SIG-M5 treated with dmso at 0.1 percent for 504 hours (cell line): ENCODE results near the gene COL23A1.

Source experiments
- DNase-seq: peaks from one replicate; lab custom pipeline; 2025; ENCODE audit not compliant: unreplicated experiment; lab: John Stamatoyannopoulos, UW

COL23A1 gene

GRCh38 chr5:178590141-178590923 is at the start of gene COL23A1:
TSS of gene COL23A1 (minus strand) at chr5:178590393.
- peak; percentile 81 for DNase-seq

GRCh38 chr5:178637356-178638074 is 47.3 kb upstream of the COL23A1 start:
- peak; percentile 26 for DNase-seq

DNA sequence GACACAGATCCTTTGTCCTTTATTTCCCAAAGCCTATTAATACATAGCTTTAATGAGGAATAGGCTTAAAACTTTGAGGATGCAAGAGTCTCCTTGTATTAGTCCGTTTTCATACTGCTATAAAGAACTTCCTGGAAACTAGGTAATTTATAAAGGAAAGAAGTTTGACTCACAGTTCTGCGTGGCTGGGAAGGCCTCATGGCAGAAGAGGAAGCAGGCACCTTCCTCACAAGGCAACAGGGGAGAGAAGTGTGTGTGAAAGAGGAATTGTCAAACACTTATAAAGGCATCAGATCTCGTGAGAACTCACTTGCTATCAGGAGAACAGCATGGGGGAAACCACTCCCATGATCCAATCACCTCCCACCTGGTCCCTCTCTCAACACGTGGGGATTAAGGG is 42.1 kb upstream of the COL23A1 start:
- DNase-seq = no peak

DNA sequence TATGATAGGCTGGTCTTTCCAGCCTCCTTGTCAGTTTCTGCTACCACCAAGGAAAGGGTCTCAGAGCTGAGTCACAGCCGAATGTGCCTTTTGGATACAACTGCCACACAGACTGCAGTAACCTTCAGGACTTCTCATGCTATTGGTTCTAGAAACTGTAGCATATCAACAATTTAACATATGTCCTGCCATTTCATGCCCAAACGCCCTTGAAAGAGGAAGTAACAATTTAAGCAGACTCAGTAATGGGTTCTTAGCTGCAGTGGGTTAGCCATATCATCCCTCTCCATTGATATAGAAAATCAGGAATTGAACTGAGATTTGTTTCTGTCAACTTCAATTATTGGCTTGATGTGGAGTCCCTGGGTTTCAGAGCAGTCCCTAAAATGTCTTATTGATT is 40.8 kb upstream of the COL23A1 start:
- no peak for DNase-seq

DNA sequence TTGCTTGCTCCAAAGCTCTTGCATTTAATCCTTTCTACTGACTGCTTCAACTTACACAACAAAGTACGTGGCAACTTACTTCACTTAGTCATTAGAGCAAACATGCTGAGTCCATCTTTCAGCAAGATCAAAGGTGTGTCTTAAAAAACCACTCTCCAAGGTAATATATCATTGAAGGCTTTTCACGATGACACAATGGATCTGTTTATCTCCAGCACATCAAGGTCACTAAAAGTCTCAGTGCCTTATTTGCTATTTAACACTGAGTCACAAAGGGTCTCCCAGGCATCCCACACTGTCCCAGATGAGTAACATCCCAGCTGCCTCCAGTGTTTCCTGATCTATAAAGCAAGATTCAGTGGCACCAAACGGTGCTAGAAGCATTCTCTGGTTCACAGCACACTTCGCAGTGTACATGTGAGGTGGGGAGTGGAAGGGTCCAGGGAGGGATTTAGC is 40.3 kb upstream of the COL23A1 start:
- DNase-seq = no peak

DNA sequence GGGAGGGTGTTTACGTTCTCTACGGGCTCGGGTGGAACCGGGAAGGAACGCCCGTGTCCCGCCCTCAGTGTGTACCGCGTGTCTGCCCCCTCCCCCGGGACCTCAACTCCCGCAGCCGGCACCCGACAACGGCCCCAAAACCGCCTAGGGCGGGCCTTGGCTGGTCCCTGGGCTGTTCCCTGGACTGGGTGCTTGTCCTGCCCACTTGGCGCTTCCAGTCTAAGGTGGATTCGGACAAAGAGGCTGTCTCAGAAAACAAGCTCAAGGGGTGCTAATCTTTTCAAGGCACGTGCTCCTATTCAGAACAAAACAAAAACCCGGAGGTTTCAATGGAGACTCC is 37.0 kb upstream of the COL23A1 start:
- no peak for DNase-seq

DNA sequence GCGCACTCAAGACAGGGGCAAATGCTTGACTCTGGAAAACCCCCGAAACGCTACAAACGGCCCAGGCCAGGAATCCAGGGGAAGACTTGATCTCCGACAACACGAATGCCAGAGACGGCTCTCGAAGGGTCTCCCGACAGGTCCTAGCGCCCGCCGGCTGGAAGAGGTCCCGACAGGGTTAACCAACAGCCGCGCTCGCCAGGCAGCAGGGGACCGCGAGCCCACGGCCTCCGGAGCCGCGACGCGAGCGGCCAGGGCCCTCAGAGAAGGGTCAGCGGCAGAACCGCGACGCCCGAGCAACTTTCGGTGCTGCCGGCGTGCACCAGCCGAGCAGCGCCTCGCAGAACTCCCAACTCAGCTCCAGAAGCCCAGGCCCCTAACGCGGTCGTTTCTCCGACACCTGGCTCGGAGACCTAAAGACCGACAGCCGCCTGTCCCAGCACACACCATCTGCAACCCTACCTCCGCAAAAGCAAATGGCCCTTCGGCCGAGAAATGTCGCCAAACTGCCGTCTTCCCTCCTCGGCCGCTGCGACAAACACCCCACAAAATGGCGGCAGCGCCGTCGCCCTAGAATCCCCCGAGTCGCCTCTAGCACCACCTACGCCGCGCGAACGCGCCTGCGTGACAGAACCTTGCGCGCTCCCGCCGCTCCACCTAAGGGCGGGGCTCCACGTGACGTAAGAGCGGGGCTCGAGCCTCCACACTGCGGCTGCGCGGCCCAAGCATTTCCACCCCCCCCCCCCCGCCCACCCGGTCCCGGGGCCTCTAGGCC is 36.5 kb upstream of the COL23A1 start, which contains the start of gene CLK4:
TSS of gene CLK4 (minus strand) at position 567 of the 775 bp plus-strand sequence. CDS start 3,634 bp downstream, outside the sequence.
- DNase-seq = peak; percentile 94

DNA sequence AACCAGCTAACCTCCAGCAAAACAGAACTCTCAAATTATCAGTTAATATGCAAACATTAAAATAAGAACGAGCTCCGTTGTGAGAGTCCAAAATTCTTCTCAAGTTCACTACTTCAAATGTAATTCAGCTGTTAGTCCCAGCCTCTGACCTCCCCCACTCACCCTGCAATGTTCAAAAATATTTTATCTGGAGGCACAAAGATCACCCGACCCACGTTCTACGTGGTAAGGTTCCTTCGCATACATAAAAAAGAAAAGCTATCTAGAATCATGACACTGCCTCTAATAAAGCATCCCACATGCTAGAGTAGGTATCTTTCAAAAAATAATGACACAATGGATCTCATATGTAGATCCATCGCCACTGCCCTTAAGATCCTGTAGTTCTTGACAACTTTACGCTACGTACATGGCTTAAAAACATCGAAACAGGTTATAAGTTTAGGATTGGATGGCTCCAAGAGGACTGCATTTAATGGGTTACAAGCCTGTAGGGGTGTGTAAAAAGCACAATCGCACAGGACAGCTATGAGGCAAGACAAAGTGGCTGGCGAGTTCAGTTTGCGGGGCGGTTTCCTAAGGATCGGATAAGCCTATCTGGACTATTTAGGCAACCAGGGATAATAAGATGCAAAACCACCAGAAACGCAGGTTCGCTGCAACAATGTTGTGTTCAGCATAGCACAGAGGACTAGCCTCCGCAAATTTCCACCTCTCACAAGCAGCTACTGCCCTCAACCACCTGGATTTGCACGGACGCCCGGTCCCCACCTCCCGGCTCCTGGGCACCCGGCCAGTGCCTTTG is 35.7 kb upstream of the COL23A1 start:
- DNase-seq = peak; percentile 73

GRCh38 chr5:178624631-178625546 is 34.7 kb upstream of the COL23A1 start:
- DNase-seq = no peak

GRCh38 chr5:178622679-178623247 is 32.6 kb upstream of the COL23A1 start:
- no peak for DNase-seq

- no peak for DNase-seq
These were observed 29.2 kb upstream of the COL23A1 start for GRCh38 chr5:178619390-178619789.

DNA sequence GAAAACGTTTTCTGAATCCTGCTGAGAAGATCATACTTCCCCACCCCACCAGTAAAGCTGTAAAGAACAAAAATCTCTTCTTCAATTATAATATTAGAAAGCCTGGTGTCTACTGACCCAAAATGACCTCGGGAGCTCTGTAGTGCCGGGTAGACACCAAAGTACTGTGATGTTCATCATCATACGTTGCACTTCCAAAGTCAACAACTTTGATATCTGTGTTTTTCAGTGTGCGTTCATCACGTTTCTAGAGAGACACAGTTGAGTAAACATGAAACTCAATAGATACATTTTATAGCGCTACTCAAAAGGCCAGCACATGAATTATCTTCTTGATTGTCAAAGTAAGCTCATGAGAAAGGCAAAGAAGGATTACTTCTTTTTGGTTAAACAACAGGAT is 22.1 kb upstream of the COL23A1 start:
- no peak for DNase-seq

- no peak for DNase-seq
These were observed 16.1 kb upstream of the COL23A1 start for GRCh38 chr5:178606269-178606668.

GRCh38 chr5:178605788-178606187 is 15.6 kb upstream of the COL23A1 start:
- DNase-seq = no peak

DNA sequence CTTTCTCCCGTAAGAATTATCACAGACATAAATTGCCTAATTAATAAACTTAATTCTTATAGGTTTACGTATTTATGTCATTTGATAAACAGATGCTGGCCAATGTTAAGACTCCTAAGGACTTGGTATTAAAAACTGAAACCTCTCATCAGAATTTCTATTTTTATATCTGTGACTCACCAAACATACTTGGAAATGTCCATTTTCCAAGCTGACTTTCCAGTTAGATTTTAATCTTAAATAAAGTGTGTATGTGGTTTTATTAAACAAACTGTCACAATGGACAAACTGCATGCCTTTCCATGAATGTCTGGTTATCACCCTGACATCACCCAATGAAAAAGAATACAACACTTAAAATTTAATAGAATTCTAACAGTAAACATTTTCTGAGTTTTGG is 12.6 kb upstream of the COL23A1 start:
- no peak for DNase-seq

DNA sequence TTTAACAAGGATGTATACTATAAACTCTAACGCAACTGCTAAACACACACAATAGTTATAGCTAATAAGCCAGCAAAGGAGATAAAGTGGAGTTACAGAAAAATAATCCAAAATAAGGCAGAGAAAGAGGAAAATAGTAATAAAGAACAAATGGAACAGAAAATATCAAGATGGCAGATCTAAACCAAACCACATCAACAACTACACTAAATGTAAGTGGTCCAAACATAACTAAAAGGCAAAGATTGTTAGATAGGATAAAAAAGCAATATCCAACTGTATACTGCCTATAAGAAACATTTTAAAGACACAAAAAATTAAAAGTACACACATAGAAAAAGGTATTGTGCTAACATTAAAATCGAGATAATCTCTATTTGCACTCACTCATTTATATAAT is 5.6 kb upstream of the COL23A1 start:
- no peak for DNase-seq

DNA sequence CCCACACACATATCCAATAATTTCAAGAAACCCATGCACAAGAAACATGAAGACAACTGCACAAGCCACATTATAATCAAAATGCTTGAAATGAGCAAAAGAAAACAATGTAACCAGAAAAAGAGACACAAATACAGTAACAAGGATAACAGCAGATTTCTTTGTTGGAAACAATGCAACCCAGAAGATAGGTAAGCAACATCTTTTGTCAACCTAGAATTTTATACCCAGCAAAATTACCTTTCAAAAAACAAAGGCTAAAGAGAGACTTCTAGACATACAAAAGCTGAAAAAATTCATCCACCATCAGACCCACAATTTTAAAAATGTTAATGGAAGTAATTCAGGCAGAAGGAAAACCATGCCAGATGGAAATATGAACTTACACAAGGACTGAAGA is 5.0 kb upstream of the COL23A1 start:
- no peak for DNase-seq

- no peak for DNase-seq
These were observed 781 bp upstream of the COL23A1 start for GRCh38 chr5:178590924-178591423.
